ENCODE data around the gene CENPN.

The CENPN gene

DNA sequence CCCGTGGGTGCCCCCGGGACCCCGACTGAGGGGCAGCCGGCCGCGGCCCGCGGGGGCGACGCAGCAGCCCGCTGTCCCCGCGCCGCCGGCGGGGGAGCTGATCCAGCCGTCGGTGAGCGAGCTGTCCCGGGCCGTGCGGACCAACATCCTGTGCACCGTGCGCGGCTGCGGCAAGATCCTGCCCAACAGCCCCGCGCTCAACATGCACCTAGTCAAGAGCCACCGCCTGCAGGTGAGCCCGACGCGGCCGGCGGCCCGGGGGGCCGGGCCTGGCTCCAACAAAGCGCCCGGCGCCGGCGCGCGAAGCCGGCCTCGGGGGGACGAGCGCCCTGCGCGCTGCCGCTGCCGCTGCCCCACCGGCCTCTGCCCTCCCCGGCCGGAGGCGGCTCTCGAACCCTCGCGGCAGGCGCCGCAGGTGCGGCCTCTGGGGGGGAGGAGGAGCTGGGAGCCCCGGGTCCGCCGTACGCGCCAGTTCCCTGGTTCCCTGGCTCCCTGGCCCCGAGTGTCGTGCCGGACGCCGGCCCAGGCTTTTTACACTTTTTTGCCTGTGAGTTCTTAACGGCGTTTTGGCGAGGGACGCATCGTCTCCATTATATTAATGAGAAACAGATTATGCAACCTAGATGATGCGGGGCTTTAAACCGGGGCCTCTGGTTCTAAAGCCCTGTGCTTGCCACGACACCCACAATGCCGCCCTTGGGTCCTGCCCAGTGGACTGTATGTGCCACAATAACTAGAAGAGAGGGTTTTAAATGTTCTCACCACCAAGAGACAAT is 29.1 kb downstream of the CENPN start:
- no peak for FAIRE-seq

DNA sequence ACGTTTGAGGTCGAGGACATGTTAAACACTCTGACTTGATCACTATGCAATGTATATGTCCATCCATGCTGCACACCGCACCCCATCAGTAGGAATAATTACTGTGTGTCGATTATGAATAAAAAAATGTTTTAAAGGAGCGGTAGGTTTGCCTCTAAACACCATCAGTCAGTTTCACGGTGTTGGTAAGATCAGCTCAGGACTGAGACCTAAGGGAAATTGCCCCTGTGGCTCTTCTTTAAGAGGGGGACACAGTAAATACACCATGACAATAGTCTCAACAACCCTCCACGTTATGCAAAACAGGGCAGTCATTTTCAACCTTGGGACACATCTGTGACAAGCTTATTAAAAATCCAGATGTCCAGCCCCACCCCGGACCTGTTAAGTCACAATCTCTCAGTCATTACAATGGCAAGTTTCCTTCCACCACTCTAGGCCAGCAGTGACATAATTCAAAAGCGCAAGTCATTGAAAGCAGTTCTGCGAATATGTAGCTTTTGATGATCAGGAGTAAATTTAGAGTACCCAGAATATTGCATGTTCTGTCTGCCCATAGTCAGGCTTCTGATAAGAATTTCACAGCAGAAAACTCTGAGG is 29.8 kb downstream of the CENPN start:
- FAIRE-seq: no peak

DNA sequence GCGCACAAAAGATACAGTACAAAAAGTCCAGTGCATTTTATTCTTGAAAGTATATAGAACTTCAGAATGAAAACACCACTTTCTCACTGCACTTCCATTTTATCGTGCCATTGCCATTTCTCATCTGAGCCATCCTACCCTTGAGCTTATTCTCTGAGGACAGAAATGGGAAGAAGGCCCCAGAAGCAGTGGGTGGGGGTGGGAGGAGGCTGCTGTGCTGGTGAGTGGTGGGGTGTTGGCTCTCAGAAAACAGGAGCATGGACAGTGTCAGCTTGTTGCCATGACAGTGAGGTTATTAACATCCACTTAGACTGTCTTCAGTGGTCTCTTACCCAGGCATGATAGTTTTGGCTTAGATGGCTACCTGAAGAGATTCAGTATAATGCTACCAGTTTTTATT is 33.1 kb downstream of the CENPN start:
- no peak for FAIRE-seq

DNA sequence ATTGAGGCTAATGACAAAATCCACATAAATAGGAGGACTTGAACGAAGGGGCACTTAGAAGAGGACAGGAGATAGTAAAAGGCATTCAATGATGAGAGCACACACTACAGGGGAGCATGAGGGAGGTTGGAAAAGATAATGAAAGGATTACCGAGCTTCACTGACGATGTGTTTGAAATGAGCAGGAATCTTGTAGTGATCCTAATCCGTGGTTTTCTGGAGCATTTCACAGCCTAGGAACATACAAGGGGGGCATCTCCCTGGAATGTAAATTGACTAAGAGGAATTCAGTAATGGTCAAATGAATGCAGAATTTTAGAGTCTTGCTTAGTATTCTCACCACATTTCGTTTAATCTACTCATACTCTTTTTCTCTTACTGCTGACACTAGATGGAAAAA is 33.8 kb downstream of the CENPN start:
- no peak for FAIRE-seq

DNA sequence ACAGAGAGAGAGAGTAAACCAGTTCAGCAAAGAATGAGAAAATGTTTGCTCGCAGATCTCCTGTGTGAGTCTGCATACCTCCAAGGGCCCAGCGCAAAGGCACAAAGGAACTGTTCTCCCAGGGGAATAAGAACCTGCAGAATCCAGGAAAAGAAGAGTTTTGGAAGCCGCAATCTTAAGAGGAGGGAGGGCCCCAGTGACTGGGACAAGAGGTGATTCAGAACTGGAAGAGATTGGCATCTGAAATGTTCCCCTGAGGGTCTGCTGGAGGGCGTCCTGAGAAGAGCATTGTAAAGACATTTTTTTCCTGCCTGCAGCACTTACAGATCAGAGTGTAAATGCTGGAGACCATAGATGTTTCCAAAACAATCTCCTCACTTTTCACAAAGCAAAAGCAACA is 34.7 kb downstream of the CENPN start:
- no peak for FAIRE-seq

DNA sequence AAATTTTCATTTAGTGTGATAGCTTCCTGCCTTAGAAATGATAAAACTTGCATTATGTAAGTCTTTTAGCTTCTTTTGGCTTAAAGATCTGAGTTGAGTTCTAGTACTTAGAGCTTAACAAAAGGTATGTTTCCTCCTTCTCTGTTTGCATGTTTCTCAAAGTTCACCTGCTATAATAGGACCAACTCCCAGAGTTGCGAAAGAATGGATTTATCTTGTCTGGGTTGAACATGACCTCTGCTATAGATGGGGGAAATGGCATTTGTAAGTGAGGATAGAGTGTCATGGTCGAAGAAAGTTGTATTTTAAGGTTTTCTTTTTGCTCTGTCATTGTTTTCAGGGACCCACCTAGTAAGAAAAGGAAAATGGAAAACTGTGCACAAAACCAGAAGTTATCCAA is 35.8 kb downstream of the CENPN start:
- no peak for FAIRE-seq

DNA sequence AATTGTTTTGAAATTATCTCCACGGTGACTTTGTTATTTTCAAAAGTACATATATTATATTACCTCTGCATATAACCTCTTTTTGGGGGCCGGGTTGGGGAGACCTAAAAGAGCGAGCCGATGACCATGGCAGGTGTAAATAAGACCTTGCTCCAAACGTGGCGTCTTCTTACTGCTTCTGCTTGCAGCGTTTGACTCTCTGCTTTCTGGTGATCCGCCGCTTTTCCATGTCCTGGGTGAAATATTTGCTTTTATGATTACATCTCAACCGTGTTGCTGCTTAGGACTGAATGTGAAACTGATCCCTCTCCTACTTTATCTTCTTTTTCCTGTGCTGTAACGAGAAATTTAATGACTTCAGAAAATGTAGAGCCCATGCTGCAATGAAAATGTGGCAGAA is 46.7 kb downstream of the CENPN start:
- no peak for FAIRE-seq

DNA sequence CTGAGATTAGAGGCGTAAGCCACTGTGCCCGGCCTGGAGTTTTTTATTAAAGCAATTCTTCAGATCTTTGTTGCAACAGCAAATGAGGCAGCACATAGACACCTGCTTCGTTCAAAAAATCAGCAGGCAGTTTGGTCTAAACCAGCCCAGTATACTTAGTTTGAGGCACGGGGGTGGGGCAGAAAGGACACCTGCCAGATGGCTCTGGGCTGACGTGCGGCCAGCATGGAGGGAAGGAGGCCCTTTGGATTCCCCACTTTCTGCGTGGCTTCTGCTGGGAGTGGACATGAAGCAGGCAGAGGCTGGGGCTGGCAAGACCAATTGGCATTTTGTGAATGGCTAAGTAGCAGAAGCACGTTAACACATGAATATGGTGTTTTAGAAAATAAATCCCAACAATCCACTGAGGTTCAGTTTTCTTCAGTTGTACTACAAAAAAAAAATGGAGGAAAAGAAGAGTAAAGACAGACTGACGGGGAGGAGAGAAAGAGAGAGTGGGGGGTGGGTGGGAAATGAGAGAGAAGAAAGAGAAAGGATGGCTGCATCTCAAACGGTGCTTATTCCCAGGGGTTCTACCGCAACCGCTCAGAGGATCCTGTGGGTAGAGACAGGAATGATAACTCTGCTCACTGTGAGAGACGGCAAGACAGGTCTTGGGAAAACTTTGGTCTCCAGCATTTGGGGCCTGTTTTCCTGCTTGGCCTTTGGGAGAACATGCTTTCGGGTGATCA is 53.7 kb downstream of the CENPN start:
- FAIRE-seq: no peak

DNA sequence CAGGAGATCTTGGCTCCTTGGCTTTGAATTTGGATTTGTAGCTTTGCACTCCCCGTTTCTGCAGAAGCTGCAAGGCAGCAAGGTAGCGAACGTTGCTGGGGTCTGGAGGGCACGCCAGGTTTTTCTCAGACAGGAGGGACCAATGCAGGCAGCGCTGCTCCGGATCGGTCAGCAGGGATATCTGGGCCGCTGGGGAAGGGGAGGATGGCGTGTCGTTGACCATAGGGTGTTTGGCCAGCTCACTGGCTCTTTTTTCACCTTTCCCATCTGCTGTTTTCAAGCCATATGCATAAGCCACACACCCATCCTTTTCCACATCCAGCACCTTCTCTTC is 54.3 kb downstream of the CENPN start:
- FAIRE-seq: no peak

DNA sequence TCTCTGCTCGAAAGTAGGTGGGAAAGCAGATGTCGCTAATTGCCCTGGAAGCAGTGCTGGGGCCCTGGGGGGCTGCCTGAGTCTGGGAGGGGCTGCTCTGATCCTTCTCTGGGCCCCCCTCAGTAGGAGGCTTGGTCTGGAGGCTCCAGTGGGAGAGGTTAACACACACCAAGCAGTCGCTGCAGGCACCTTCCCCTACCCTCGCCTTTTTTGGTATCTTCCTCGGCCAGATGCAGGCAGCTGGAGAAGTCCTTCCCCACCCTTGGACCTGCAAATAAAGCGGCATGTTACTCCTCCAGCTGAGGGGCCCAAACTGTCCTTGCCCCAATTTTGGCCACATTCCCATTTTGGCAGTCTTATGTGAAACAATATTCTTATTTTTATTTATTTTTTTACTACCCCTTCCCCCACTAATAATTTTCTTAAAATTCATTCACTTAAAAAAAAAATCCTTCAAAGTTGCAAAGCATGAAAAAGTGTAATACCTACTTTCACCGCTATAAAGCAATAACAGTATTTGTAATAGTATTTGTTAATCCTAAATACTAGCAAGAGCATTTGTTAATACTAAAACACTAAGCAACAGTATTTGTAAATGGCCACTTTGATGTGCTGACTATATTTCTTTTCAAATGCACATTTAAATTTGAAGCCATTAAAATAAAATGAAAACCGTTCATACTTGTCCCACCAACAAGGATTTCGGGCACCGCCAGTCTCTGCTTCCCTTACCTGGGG is 55.0 kb downstream of the CENPN start:
- FAIRE-seq: no peak

DNA sequence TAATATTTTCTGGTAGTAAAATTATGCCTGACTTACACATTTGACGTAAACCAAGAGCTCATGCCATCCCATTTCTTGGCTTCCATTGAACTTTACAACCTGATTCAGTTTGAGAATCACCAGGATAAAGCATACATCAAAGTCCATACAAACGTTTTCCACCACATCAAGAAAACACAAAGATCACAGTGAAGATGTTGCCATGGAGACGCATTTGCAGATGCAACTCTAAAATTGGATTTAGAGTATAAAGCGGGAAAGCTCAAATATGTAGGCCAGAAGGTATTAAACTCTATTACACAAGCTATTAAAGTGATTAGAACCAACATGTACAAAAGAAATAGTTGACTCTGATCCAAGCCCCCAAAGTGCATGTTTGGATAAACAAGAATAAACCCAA is 59.7 kb downstream of the CENPN start:
- no peak for FAIRE-seq

DNA sequence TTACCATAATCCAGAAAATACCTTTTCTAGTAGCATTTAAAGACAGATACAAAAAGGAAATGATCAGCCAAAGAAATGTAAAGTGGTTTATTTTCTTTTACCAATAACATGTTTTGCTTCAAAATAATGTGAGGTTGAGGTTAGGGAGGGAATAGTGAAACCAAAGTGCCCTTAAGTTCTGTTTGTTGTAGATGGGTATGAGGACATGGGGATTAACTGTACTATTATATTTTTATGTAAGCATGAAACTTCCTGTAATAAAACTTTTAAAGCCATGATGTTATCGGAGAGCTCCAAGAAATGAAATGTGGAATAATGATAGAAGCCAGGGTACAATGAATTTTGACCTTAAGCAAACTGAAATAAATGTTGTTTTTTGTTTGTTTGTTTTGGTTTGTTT is 60.2 kb downstream of the CENPN start:
- no peak for FAIRE-seq

DNA sequence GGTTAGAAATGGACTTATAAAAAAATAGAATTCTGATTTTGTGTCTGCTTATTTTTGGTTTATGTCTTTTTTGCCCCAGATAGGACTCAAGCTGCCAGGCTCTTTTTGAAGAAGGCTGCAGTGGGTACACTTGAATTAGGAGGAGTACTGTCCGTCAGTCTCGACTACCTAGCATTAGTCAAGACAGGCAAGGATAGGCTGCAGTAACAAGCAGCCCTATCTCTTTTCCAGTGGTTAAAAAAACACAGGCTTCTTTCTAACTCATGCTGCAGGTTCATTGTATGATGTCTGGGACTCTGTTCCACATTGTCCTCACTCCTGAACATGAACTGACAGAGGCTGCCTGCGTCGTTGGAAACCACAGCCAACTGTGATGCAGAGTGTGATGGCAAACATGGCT is 62.0 kb downstream of the CENPN start:
- FAIRE-seq: no peak

DNA sequence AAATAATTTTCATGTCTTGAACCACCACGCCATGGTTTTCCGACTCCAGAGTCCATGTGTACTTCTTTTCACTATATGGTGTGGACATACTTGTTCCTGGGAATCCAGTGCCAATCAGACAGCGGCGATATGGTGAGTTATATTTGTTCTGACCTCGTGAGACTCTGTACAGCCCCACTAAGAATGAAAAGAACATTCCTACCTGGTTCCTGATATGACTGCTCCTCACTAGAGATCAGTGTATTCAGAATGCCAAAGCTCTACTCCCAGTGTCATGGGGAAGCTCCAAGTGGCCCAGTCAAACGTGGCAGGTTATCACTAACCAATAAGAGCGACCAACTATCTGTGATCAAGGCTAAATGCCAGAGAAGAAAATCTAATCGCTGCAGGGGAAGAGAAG is 64.0 kb downstream of the CENPN start:
- FAIRE-seq: no peak

DNA sequence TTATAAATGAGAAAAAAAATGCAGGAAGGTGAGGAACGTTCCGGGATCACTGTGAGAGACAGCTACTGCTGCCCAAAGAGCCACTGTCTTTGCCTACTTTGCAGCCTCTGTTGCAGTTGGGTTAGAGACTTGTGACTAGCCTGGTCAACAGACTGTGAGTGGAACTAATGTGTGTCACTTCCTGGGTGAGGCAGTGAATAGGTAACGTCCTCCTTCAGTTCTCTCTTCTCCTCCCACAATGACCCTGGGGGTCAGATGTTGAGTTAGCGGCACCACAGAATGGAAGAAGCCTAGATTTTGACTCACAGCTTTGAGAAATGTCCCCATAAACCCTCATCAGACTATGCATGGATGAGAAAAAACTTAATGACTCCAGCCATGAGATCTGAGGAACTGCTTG is 64.8 kb downstream of the CENPN start:
- FAIRE-seq: no peak

DNA sequence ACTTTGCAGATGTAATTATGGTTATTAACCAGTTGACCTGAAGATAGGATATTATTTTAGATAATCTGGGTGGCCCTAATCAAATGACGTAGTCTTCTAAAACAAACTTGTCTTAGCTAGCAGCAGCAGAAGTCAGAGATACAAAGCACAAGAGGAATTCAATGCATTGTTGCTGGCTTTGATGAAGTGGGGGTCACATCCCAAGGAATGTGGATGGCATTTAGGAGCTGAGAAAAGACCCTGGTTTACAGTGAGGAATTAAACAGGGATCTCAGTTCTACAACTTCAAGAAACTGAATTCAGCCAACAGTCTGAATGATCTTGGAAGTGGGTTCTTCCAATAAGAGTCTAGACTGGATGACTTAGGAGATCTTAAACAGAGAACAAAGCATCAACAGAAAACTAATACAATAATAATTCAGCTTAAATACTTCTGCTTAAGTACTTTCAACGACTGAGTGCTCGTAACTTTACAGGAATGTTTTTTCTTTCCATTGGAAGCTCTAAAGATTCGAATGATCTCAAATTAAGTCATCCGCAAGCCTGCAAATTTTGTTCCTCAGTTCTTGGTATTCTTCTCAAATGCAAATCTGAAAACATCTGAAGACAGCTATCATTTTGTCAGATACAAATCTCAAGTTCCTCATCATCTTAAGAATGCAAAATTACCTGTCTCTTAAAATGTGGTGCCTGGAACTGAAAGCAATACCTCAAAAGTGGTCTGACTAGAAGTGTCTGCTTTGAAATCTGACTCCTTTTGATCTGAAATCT is 66.7 kb downstream of the CENPN start:
- no peak for FAIRE-seq

DNA sequence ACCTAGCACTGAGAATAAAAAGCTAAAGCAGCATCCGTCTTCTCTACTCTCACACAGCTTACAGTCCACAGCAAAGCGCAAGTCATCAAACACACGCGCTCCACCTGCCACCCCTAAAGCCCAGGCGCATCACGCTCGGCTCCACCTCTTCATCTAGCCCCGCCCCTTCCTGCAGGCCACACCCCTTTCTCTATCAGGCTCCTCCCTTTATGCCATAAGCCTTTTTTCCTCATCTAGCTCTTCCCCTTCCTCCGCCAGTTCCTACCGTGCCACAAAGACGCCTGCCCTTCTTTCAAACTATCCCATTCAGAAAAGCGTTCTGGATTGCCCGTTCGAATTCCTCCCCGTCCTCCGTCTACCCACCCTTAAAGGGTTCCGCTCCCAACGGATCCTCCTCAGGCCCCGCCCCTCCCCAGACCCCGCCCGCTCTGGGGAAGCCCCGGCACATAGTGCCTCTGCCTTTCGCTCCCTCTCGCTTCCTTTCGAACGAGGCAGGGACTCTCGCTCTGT is 69.6 kb downstream of the CENPN start:
- no peak for FAIRE-seq

DNA sequence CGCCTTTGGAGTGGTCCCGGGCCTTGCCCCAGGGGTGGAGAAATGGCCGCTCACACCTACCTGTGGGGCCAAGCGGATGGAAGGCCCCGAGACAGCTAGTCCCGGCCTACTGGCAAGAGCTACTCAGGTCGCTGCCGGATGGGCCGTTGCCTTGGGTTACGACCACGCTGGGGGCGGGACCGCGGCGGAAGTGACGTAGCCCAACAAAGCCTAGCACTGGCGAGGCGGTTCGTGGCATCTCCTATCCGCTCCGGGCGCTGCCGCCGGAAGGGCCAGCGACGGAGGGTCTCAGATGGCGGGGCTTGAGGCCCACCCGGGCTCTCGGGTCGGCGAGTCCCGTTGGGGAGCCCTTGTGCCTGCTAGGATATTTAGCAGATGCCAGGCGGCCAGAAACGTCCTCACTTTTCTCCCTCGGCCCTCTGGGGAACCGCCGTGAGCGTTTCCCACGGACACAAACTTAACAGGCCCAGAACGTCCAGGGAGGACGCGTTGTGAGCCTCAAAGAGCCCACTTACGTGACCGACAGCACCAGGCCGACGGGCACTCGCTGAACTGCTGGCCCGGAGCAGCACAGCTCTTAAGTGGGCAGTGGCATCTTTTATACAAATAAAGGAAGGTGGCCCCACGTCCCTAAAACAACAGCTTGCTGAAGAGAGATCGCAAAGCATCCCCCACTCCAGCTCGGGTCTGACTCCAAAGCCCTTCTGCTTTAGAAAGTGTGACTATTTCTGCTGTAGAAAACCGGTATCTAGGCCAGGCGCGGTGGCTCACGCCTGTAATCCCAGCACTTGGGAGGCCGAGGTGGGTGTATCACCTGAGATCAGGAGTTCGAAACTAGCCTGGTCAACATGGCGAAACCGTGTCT is 70.3 kb downstream of the CENPN start, which contains the start of gene C16orf46:
Gene C16orf46 (minus strand): TSS at position 163 of the 865 bp plus-strand sequence. CDS start 13,283 bp downstream, outside the sequence.
- no peak for FAIRE-seq

DNA sequence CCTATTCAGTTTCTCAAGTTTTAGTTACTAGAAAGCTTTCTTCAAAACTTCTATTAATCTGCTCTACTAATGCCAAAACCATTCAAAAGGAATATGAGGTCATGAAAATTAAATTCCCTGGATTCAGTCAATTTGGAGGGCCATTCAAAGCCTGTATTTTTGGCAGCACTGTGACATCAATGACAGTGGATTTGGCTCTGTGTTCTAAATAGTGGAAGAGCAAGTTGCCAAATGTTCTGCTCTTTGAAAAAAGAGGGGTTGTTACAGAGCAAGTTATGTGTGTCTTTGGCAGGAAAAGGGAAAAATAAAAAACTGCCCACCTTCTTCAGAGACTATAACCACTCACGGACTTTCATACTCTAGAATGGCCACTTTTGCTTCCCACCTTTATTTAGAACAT is 73.2 kb downstream of the CENPN start:
- FAIRE-seq: no peak

DNA sequence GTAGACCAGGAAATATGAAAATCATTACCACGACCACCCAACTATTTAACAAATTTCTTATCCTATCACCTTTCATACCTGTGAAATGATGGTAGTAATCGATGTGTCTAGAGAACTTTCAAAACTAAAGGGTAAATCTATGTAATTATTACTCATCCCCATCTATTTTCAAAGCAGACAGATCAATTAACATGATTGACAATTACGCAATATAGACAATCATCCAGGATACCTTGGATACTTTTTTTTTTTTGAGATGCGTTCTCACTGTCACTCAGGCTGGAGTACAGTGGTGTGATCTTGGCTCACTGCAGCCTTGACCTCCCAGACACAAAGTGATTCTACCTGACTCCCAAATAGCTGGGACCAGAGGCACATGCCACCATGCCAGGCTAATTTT is 74.0 kb downstream of the CENPN start:
- no peak for FAIRE-seq

Data from colon (tissue), 2 donors.